ENCODE data around the gene FAM83D.

GRCh38 chr20:38961530-38962043 is 35.4 kb downstream of the FAM83D start:
- TF ChIP-seq EZH2 (IDR thresholded peaks at IDR 0.05) = no peak
- TF ChIP-seq POLR2AphosphoS5 (IDR thresholded peaks at IDR 0.05; ENCODE audit: borderline replicate concordance, low read depth, low read length) = no peak
- no peak for TF ChIP-seq FOXP2 (optimal IDR thresholded peaks at IDR 0.05; ENCODE audit: control extremely low read depth, extremely low read length, insufficient read depth)

Measured in SK-N-MC (cell line).